GOT3 (cell line): ENCODE data around the gene TNFSF9.
A peak's percentile ranks its signal among the peaks of the same experiment; 100 is the strongest.
"Not testable (repeated sequence)": the region's sequence is repeated elsewhere in the genome, so short reads cannot be mapped to it uniquely, and the experiment has no call there.

Source experiments
- DNase-seq: peaks from one replicate; lab custom pipeline; 2025; ENCODE audit warnings: mixed read lengths; lab: John Stamatoyannopoulos, UW

The TNFSF9 gene

DNA sequence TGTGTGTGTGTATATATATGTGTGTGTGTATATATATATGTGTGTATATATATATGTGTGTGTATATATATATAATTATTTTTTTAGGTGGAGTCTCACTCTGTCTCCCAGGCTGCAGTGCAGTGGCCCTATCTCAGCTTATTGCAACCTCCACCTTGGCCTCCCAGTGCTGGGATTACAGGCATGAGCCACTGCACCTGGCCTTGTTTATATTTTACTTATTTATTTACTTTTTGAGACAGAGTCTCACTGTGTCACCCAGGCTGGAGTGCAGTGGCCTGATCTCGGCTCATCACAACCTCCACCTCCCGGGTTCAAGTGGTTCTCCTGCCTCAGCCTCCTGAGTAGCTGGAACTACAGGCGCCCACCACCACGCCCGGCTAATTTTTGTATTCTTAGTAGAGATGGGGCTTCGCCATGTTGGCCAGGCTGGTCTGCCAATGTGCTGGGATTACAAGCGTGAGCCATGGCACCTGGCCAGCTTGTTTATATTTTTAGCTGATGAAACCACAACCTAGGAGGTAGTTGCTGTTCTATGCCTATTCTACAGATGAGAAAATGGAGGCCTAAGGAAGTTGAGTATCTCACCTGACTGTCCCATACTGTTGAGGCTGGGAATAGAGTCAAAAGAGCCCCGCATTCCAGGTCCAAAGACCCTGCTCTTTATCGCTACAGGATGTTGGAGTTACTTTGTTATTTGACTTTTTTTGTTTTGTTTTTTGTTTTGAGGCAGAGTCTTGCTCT, 22.6 kb upstream of the TNFSF9 start:
- DNase-seq, result not testable (repeated sequence)

DNA sequence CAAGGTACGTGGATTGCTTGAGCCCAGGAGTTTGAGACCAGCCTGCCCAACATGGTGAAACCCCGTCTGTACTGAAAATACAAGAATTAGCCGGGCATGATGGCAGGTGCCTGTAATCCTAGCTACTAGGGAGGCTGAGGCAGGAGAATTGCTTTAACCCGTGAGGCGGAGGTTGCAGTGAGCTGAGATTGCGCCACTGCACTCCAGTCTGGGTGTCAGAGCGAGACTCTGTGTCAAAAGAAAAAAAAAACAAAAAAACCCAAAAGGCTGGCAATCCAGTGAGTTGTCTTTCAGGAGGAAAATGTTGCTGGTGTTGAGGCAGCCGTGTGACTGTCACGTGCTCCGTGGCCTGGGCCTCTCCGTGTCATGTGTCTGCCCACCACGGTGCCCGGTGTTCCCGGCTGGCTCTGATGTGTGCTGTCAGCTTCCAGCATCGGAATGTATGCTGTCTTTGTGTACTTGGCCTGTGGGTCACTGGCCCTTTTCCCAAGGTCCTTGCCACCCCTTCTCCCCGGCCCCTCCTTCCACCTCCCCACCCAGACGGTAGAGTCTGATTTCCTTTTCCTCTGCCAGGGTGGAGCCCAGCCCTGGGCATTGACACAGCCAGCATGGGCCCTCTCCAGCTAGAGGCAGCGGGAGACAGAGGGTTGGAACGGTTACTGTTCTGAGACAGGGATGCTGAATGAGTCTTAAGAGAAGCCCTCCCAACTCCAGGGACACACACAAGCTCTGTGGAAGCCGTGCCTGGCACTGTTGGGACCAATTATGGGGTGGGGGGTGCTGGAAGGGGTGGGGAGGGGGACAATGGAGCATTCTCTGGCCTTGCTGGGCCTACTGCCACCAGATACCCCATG, 21.5 kb upstream of the TNFSF9 start:
- DNase-seq, result no peak

DNA sequence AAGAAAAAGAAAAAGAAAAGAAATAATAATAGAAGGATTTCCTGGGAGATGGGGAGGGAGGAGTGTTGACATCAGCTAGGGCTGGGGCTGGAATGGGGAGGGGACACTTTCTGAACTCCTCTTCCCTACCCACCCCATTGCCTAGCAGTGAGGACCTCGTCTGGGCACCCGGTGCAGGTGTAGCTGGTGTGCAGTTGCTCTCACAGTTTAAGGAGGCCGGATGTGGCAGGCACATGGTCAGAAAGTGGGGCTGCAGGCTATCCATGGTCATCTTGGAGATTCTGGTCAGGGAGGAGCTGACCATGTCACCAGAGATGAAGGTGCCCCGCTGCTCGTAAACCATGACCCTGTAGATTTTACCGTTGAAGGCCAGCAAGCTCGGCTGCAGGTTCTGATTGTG, 20.2 kb upstream of the TNFSF9 start:
- no peak for DNase-seq

DNA sequence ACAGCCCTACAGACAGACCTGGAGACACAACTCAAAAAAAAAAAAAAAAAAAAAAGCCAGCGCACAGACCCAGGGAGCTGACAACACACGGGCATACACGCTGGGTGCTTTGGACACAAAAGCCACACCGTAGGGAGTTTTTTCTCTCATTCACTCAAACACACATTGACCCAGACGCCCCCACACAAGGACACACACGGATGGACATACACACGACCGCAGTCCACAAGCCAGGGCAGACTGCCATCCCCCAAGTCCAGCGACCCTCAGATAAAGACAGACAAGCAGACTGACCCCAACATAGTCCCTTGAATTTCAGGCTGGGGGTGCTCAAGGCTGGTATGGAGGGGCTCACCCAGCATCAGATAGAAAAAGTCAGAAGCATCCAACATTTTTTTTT, 16.7 kb upstream of the TNFSF9 start:
- no peak for DNase-seq

DNA sequence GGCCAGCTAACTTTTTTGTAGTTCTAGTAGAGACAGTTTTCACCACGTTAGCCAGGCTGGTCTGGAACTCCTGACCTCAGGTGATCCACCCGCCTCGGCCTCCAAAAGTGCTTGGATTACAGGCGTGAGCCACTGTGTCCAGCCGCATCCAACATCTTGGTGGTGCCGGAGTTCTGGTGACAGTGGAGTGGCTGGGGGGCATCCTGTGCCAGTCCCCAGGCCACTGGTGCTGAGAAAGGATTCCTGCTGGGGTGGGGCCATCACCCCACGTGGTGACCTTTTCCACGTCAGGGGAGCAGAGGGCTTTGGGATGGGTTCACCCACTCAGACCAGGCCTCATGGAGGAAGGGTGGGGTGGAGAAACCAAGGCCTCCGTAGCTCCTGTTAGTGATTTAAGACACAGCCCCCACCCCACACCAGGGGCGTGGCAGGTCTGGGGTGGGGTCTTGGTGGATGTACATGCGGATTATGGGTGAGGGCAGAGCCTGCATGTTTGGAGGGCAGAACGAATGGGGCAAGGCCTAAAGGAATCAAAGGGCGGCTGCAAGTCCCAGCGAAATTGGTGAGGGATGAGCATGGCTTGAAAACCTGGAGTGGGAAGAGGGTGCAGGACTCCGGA, 15.8 kb upstream of the TNFSF9 start:
- DNase-seq, result no peak

DNA sequence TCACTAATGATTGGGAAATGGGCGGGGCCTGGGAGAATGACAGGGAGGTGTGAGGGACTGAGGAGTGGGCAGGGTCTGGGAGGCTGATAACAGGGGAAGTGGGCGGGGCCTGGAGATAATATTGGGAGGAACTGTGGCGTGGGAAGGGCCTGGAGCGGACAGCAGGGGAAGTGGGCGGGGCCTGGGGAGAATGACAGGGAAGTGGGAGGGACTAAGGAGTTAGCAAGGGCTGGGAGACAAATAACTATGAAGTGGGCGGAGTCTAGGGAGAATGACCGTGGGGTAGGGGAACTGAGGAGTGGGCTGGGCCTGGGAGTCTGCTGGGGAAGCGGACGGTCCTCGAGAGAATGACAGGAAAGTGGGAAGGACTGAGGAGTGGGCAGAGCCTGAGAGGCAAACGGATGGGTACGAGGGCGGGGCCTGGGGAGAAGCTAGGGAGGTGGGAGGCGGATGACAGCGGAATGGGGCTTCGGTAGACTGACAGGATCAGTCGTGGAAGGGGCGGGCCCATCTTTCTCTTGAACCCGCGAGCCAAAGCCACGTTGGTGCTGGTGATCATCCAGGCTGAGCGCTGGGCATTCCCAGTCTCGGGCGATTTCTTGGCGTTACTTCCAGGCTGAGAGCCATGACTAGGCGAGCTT, 14.7 kb upstream of the TNFSF9 start:
- peak; percentile 73 for DNase-seq

DNA sequence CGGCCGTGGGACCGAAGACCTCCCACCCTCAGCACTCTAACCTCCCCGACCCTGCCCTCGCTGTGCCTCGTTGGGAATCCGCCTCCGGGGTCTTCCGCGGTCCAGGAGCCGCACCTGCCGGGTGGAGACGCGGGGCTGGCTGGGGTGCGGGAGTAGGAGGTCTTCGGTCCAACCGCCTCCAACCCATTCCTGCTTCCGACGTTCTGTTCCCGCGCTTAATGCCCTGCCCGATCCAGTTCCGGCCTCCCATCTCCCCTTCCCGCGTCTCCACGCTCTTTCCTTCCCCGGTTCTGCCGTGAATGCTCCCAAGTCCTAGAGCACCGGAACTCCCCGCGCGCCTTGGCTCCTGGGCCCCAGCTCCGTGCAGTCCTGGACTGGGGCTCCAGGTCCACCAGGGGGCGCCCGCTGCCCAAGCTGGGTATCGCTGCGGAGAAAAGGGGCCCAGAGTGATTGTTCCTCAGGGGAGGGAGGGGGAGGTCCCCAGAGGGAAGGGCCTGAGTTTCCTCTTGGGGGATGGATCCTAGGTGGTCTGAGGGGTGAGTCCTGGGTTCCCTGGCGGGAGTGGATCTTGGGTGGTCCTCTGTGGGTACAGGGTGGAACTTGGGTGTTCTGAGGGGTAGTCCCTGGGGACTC, 14.1 kb upstream of the TNFSF9 start:
- peak; percentile 70 for DNase-seq

DNA sequence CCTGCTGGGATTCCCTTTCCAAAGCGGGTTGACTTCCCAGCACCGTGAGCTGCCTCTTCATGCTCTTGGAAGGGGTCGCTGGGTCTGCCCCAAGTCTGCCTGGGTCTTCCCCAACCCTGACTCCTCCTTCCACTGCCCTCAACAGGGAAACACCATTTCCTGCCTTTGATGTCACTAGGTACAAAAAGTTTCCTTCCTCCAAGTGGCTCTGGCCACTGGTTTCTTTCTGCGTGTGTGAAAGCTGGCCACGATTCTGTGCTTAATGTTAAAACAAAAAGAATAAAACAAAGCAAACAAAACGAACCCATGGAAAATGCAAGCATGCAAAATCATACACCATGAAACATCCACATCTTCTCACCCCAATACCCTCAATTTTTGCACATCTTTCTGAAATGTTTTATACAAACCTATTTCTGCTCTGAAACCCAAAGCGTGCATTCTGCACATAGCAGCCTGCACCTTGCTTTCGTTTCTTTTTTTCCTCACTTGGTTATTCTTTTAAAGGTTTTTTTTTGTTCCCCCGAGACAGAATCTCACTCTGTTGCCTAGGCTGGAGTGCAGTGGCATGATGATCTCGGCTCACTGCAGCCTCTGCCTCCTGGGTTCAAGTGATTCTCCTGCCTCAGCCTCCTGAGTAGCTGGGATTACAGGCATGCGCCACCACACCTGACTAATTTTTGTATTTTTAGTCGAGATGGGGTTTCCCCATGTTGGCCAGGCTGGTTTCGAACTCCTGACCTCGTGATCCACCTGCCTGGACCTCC, 12.5 kb upstream of the TNFSF9 start:
- DNase-seq, result no peak

DNA sequence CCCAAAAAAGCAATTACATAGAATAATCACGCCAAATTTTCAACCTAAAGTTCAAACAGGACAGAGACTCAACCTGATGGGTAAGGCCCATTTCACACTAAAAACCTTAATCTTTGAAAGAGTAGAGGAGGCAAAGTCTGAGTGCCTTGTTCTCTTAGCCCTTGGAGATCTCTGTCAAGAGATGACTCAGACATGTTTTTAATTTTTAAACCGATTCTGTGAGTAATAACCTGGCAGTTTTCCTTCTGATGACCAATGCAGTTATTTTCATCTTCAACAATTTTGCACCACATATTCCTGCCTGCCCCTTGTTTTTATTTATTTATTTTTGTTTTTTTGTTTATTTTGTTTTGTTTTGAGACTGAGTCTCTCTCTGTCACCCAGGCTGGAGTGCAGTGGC, 11.5 kb upstream of the TNFSF9 start:
- DNase-seq, result no peak

DNA sequence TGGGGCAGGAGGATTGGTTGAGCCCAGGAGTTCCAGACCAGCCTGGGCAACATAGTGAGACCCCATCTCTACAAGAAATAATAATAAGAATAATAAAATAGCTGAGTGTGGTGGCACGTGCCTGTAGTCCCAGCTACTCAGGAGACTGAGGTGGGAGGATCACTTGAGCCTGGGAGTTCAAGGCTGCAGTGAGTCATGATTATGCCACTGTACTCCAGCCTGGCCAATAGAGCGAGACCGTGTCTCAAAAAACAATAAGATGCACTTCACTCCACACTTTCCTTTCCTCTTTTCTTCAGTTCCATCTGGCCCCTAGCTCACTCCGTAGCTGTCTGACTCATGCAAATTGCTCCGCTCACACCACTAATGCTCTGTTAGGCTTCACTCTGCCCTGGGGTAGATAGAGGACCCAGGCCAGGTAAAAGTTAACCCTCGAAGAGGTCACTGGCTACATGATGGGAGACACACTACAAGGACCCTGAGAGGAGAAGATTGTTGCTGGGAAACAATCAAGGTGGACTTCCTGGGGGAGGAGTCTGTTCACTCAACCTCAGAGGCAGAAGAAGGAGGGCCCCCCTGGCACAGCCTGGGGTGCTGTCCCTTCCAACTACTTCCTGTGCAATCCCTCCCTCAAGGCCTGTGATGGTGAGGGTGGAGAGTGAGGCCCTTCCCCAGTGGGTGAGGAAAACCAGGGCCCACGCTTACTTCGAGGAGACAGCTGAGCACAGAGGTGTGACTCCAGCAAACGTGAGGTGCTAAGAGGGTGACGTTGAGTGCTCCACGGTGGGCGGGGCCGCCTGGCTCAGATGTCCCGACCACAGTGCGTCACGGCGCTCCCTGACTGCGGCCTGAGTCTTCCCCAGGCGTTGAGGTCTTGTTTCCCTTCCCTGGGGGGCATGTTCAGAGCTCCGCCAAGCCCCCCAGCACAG, 8.8 kb upstream of the TNFSF9 start:
- no peak for DNase-seq

DNA sequence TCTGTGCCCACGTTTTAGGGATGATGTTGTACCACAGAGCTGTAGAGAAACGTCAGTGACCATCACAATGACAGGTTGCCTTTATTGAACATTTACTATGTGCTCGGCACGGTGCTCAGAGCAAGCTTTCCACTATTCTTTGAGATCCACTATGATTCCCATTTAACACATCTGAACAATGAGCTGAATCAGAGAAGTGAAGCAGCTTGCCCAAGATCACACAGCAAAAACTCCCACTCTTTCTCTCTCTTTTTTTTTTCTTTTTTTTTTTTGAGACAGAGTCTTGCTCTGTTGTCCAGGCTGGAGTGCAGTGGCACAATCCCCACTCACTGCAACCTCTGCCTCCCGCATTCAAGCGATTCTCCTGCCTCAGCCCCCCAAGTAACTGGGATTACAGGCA, 8.1 kb upstream of the TNFSF9 start:
- no peak for DNase-seq

DNA sequence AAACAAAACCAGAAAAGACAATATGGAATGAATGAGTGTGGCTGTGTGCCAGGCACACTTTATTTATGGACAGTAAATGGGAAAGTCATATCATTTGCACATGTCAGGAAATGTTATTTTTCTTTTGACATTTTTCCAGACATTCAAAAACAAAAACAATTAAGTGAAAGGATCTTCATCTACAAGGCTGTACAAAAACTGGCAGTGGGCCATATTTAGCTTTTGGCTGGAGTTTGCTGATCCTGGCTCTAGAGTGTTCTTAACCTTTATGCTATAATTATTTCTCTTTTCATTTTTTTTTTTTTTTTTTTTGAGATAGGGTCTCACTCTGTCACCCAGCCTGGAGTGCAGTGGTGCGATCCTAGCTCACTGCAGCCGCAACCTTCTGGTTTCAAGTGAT, 6.5 kb upstream of the TNFSF9 start:
- no peak for DNase-seq

DNA sequence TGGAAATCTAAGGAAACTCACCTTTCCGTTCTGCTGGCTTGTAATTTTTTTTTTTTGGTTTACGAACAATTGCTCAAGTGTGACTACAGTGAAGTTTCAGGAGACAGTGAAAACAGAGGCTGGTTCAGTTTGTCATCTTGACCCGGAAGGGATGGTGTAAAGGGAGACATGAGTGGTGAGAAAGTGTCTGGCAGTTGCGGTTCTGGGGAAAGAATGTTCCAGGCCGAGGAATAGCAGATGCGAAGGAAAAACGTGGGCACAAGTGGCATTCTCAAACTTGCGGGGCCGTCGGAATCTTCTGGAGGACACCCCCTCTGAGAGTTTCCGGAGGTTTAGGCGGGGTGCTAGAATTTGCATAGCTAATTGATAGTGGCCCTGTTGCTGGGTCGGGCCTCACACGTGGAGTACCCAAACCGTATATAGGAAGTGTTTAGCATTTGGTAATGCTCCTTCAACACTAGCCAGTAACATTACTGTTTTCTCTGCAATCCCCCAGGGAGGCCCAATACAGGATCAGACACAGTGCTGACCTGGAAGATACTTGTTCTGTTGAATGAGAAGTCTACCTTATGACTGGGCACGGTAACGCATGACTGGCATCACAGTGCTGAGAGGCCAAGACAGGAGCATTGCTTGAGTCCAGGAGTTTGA, 2.8 kb upstream of the TNFSF9 start:
- no peak for DNase-seq

DNA sequence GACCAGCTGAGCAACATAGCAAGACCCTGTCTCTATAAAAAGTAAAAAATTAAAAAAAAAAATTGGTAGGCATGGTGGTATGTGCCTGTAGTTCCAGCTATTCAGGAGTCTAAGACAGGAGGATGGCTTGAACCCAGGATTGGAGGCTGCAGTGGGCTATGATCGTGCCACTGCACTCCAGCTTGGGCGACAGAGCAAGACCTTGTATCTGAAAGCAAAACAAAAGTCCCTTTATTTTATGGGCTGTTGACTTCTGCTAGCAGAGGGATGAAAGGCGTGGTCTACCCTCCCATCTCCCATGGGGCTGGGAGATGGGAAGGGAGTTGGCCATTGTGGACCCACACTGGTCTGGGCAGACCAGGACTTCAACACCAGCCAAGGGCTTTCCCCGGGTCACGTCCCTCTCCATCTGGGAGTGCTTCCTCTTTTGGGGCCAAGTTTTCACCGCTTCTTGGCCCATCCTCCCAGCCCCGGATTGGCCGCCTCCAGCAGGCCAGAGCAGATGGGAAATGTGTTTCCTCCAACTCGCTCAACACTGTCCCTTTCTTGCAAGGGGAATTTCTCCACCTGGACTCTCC, 2.2 kb upstream of the TNFSF9 start:
- DNase-seq, result no peak

DNA sequence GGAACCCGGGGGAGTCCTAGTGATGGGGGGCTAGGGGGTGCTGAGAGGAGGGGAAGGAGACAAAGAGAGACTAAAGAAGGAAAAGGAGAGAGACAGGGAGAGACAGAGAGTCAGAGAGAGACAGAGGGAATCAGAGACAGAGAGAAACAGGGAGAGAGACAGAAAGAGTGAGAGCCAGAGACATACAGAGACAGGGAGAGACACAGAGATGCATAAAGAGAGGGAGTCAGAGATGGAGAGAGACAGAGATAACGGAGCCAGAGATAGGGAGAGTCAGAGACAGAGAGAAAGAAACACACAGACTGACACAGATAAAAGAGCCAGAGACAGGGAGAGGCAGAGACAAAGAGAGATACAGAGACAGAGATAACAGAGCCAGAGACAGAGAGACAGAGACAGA, 1.5 kb upstream of the TNFSF9 start:
- no peak for DNase-seq

DNA sequence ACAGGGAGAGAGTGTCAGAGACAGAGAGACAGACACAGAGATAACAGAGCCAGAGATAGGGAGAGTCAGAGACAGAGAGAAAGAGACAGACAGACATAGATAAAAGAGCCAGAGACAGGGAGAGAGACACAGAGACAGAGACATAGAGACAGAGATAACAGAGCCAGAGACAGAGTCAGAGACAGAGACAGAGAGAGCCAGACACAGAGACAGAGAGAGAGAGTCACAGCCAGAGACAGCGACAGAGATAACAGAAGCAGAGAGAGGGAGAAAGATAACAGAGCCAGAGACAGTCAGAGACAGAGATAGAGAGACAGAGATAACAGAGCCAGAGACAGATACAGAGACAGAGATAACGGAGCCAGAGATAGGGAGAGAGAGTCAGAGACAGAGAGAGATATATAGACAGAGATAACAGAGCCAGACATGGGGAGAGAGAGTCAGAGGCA, 865 bp upstream of the TNFSF9 start:
- DNase-seq, result no peak

DNA sequence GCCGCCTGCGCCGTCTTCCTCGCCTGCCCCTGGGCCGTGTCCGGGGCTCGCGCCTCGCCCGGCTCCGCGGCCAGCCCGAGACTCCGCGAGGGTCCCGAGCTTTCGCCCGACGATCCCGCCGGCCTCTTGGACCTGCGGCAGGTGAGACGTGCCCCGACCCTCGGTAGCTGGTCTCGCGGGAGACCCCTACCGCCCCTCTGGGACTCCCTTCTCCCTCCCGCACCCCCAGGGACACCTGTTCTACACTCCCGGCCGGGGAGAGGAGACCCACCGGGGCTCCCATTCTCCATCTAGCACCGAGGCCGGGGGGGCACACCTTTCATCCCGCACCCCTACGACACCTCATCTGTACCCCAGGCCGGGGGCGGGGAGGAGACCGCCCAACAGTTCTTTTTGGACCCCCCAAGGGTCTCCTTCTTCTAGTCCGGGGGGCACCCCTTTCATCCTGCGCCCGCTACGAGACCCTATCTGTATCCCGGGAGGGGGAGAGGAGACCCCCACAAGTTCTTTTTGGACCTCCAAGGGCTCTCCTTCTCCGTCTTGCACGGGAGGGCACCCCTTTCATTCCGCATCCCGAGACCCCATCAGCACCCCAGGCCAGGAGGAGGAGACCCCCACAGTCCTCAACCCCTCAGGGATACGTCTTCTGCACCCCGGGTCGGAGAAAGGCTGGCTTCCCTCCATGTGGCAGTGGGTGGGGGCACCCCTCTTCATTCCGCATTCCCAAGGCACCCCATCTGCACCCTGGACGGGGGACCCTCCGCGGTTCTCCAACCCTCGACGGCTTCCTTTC, 533 bp downstream of the TNFSF9 start:
- no peak for DNase-seq

DNA sequence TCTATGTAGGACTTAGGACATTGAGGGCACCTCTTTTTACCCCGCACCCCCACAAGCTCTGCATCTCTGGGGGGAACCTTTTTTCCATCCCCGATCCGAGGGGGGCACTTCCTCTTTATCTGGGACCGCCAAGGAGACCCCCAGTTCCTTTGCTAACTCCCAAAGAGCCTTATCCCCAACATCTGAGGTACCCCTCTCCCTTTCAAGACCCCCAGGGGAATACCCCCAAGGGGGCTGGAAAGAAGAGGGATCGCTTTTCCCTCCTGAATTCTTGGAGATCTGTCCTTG, 1.1 kb downstream of the TNFSF9 start:
- DNase-seq, result no peak
